B cell (primary cell): ENCODE results near the gene STX4. TPM values are rescaled to one million over a fixed set of nuclear protein-coding genes. Genes with fewer than 3 reads are reported as not detected.

ENCODE experiments used
- ATAC-seq: fragments of 200-7000 bp; cut with Tn5 transposase; one replicate; pipeline ENCODE4 v1.10.0; 2021; ENCODE audit warnings: low read depth, mild to moderate bottlenecking, moderate number of reproducible peaks, moderate library complexity
- CTCF ChIA-PET: fragments of 350-600 bp; sonication (Branson Sonifier 250); formaldehyde crosslinking; loops from one replicate; lab custom pipeline; 2021; ENCODE audit warnings: antibody characterized with exemption, inconsistent platforms; lab: Charles Lee
- POLR2A ChIA-PET: fragments of 350-600 bp; sonication (Branson Sonifier 250); formaldehyde crosslinking; loops from one replicate; lab custom pipeline; 2021; ENCODE audit warnings: antibody characterized with exemption; lab: Charles Lee
- DNase-seq: peaks from one replicate; pipeline ENCODE4 v3.0.0; 2013
- H2AFZ ChIP-seq: 2 replicates; pipeline ENCODE4 v1.6.1; 2012; ENCODE audit warnings: mild to moderate bottlenecking, low read depth, low read length; ENCODE audit not compliant: insufficient read depth, poor library complexity, severe bottlenecking
- H3K27ac ChIP-seq, 2 donors: 1 replicate in 1 of 2; 2 replicates in 1 of 2; pipeline ENCODE4 v1.5.1; 2012 to 2013; ENCODE audit warnings: low read length in 2 of 2, mild to moderate bottlenecking in 2 of 2, moderate library complexity in 1 of 2
- H3K27me3 ChIP-seq, 4 experiments: fragments of 200-600 bp in 1 of 4; sonication (generic) in 1 of 4; replicated peaks in 1 of 4; 1 replicate in 2 of 4; 2 replicates in 2 of 4; pipeline versions ENCODE4 v1.6.1 to v1.7.0; 2013 to 2016; ENCODE audit warnings: low read length in 3 of 4, mild to moderate bottlenecking in 2 of 4, mixed read lengths in 1 of 4, moderate library complexity in 1 of 4; ENCODE audit not compliant: insufficient read depth in 4 of 4, control insufficient read depth in 3 of 4; ENCODE audit errors: control extremely low read depth in 1 of 4
- H3K36me3 ChIP-seq, 2 experiments: replicated peaks in 1 of 2; 1 replicate in 1 of 2; 2 replicates in 1 of 2; pipeline versions ENCODE4 v1.6.1 to v1.7.1; 2013; ENCODE audit warnings: low read length in 1 of 2; ENCODE audit not compliant: insufficient read depth in 2 of 2, control insufficient read depth in 1 of 2; ENCODE audit errors: control extremely low read depth in 1 of 2, extremely low read depth in 1 of 2
- H3K4me1 ChIP-seq, 2 donors: fragments of 200-600 bp in 1 of 2; sonication (generic) in 1 of 2; 1 replicate in 1 of 2; 2 replicates in 1 of 2; pipeline versions ENCODE4 v1.5.1 to v1.6.1; 2013 to 2017; ENCODE audit warnings: low read length in 2 of 2; ENCODE audit not compliant: control insufficient read depth in 2 of 2, insufficient read depth in 2 of 2
- H3K4me2 ChIP-seq: replicated peaks from 2 replicates; pipeline ENCODE3; 2012; ENCODE audit warnings: mild to moderate bottlenecking, low read depth, low read length; ENCODE audit not compliant: poor library complexity, severe bottlenecking
- H3K4me3 ChIP-seq, 5 experiments: fragments of 200-600 bp in 1 of 5; sonication (generic) in 1 of 5; 1 replicate in 3 of 5; 2 replicates in 2 of 5; pipeline versions ENCODE4 v1.5.1 to v1.7.0; 2011 to 2016; ENCODE audit warnings: low read length in 4 of 5, mild to moderate bottlenecking in 4 of 5, low read depth in 2 of 5, control low read depth in 1 of 5, moderate library complexity in 1 of 5; ENCODE audit not compliant: insufficient read depth in 1 of 5; ENCODE audit errors: control extremely low read depth in 1 of 5, extremely low read depth in 1 of 5
- H3K79me2 ChIP-seq: fragments of 200-600 bp; sonication (generic); one replicate; pipeline ENCODE4 v1.6.0; 2016; ENCODE audit warnings: low read length; ENCODE audit not compliant: control insufficient read depth, insufficient read depth
- H3K9ac ChIP-seq: fragments of 200-600 bp; sonication (generic); 2 replicates; pipeline ENCODE4 v1.6.1; 2017; ENCODE audit warnings: mild to moderate bottlenecking, low read length, moderate library complexity
- H3K9me3 ChIP-seq, 3 donors: one replicate each; pipeline versions ENCODE4 v1.6.1 to v1.7.1; 2013; ENCODE audit warnings: low read length in 2 of 3; ENCODE audit not compliant: control insufficient read depth in 2 of 3, insufficient read depth in 1 of 3; ENCODE audit errors: control extremely low read depth in 1 of 3
- H4K20me1 ChIP-seq: 2 replicates; pipeline ENCODE4 v1.6.0; 2012; ENCODE audit warnings: mild to moderate bottlenecking, low read length; ENCODE audit not compliant: insufficient read depth, control insufficient read depth, poor library complexity, severe bottlenecking
- H3K27ac Mint-ChIP-seq: one replicate; pipeline ENCODE4 v1.8.0; 2021; ENCODE audit warnings: mixed read lengths
- H3K27me3 Mint-ChIP-seq: one replicate; pipeline ENCODE4 v1.8.0; 2021; ENCODE audit warnings: mixed read lengths
- H3K4me1 Mint-ChIP-seq: one replicate; pipeline ENCODE4 v1.8.0; 2021; ENCODE audit warnings: mixed read lengths
- H3K4me3 Mint-ChIP-seq: one replicate; pipeline ENCODE4 v1.8.0; 2021; ENCODE audit warnings: mixed read lengths
- H3K9me3 Mint-ChIP-seq: one replicate; pipeline ENCODE4 v1.8.0; 2022; ENCODE audit warnings: mixed read lengths; ENCODE audit not compliant: insufficient read depth
- CTCF ChIP-seq: fragments of 200-600 bp; IDR thresholded peaks from one replicate; pipeline ENCODE4 v1.8.0; 2022; ENCODE audit warnings: antibody characterized with exemption, mild to moderate bottlenecking
- EZH2 ChIP-seq: IDR thresholded peaks from 2 replicates; pipeline ENCODE4 v1.6.1; 2012; ENCODE audit warnings: borderline replicate concordance, low read depth, mild to moderate bottlenecking, moderate library complexity, low read length; ENCODE audit not compliant: insufficient read depth, poor library complexity, severe bottlenecking
- WGBS: methylation state at CpG from one replicate; pipeline ENCODE4 v1.1.5; 2013; ENCODE audit warnings: missing lambda C conversion rate; ENCODE audit not compliant: insufficient coverage; 5-methylcytosine and 5-hydroxymethylcytosine counted together
- intact Hi-C: fragments of 100-400 bp; cut with micrococcal nuclease; formaldehyde crosslinking; loops from one replicate; pipeline ENCODE4 v1.10.0; 2022
- polyA plus RNA-seq: library from polyadenylated mRNA; depleted of rRNA; stranded (reverse); fragments of >200 nt; gene quantifications from 2 replicates; pipeline ENCODE4 v1.2.3, GENCODE V29; 2012
- total RNA-seq, 2 donors: library from RNA; stranded (reverse); fragments of 120-200 nt in 1 of 2; gene quantifications; 1 replicate in 1 of 2; 2 replicates in 1 of 2; pipeline versions ENCODE4 v1.2.3 to v1.2.4, GENCODE V29; 2013 to 2022

STX4 gene
- total and polyA plus RNA-seq, 2 donors (not counting 1 experiment from before 2014, with no cell fraction given), result 120 to 133 TPM

GRCh38 chr16:31000671-31001382, 32.5 kb upstream of the STX4 start:
- Histone ChIP-seq H3K9ac (no peak overlapping the region), H3K4me3 (no peak overlapping the region), H2AFZ (no peak overlapping the region), H3K27ac (no peak overlapping the region), H3K4me2 (no peak overlapping the region), H3K27me3 (peaks cover 0 to 7% (median 0%) of the 10 kb centered on the region in 4 experiments), H4K20me1 (no peaks in the 10 kb centered on the region), H3K79me2 (no peaks in the 10 kb centered on the region), H3K36me3 (no peaks in the 10 kb centered on the region), H3K9me3 (peaks cover 0 to 5% (median 0%) of the 10 kb centered on the region in 3 donors), H3K4me1 (peaks cover 9 to 13% of the 10 kb centered on the region in 2 donors)
- POLR2A ChIA-PET, result no interaction called here
- intact Hi-C loops, result no loop called here
- no peak for DNase-seq
- no peaks in the 10 kb centered on the region for H3K27me3 Mint-ChIP-seq
- no peak overlapping the region for H3K27ac Mint-ChIP-seq
- WGBS, result 95% methylated on average over 12 of the region's 19 CpGs
- no peak overlapping the region for H3K4me3 Mint-ChIP-seq
- H3K9me3 Mint-ChIP-seq, result no peaks in the 10 kb centered on the region
- CTCF ChIA-PET, result interaction anchor here (0.8 to 2.1 kb wide), 2 partner anchors 15 to 17 kb away, joined by 4 to 7 read pairs; partner anchors contain the start of gene HSD3B7
- no peak for TF ChIP-seq CTCF
- no peak for TF ChIP-seq EZH2
- peaks cover 7% of the 10 kb centered on the region for H3K4me1 Mint-ChIP-seq
- ATAC-seq, result no peak
